ENCODE results near the gene VAMP5. TPM values are rescaled to one million over a fixed set of nuclear protein-coding genes. Genes with fewer than 3 reads are reported as not detected.

VAMP5 gene
- total and polyA plus RNA-seq, 2 donors (not counting 3 experiments of a cell fraction or from before 2014, with no cell fraction given): 186 to 624 TPM

DNA sequence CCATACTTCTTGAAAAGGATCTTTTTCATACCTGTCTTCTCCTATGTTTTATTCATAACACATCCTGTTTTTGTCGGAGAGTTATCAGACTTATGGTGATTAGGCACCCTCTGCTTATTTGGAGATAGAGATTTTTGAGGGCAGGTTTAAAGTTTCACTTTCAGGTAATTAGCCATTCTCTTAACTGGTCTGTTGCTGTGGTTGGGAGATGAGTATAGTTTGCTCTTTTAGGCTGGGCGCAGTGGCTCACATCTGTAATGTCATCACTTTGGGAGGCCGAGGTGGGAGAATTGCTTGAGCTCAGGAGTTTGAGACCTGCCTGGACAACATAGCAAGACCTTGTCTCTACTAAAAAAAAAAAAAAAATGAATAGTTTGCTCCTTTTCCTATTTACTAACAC lies 58.5 kb downstream of the VAMP5 start:
- CTCF ChIA-PET: interaction anchor here (1.3 to 3.4 kb wide), 2 partner anchors 65 to 173 kb away, joined by 3 to 14 read pairs; no protein-coding TSS in a partner anchor
- Histone ChIP-seq H3K27me3 (ENCODE audit: control insufficient read depth in 2 of 2, insufficient read depth in 2 of 2, low read length in 2 of 2) (no peaks in the 10 kb centered on the region), H3K9me3 (replicated peaks; ENCODE audit: control insufficient read depth, insufficient read depth, low read length) (no peaks in the 10 kb centered on the region), H3K4me3 (replicated peaks in 1 of 3; ENCODE audit: insufficient read depth in 1 of 3, low read depth in 1 of 3, low read length in 3 of 3) (no peak overlapping the region), H3K4me1 (ENCODE audit: control insufficient read depth, extremely low read depth, insufficient read depth, low read length) (no peaks in the 10 kb centered on the region), H3K79me2 (ENCODE audit: control insufficient read depth, insufficient read depth, low read length) (peaks cover 2% of the 10 kb centered on the region), H3K9ac (replicated peaks; ENCODE audit: extremely low read depth, insufficient read depth, low read length) (no peak overlapping the region), H4K20me1 (replicated peaks; ENCODE audit: control insufficient read depth, extremely low read depth, insufficient read depth, low read length) (no peaks in the 10 kb centered on the region), H3K9me1 (replicated peaks; ENCODE audit: control insufficient read depth, extremely low read depth, insufficient read depth, low read length) (no peaks in the 10 kb centered on the region), H3K36me3 (ENCODE audit: control insufficient read depth in 2 of 2, extremely low read depth in 1 of 2, insufficient read depth in 2 of 2, low read length in 2 of 2) (peaks cover 46 to 49% of the 10 kb centered on the region in 2 experiments), H3K27ac (ENCODE audit: insufficient read depth, low read depth, low read length) (no peak overlapping the region), H2AFZ (ENCODE audit: low read depth, low read length) (no peak overlapping the region), H3K4me2 (ENCODE audit: insufficient read depth, low read length) (no peak overlapping the region)
- POLR2A ChIA-PET: interaction anchor here (0.8 kb wide), 1 partner anchor 106 kb away, joined by 3 read pairs; no protein-coding TSS in a partner anchor
- no peak for TF ChIP-seq MYC (IDR thresholded peaks at IDR 0.05; ENCODE audit: low read depth, low read length)
- no peak for TF ChIP-seq POLR2AphosphoS5 (IDR thresholded peaks at IDR 0.05; ENCODE audit: insufficient read depth, low read depth, low read length)
- no peak for TF ChIP-seq JUN (IDR thresholded peaks at IDR 0.05; ENCODE audit: borderline replicate concordance, insufficient read depth, insufficient read length, low read depth)
- no peak for TF ChIP-seq POLR2A (IDR thresholded peaks at IDR 0.05; ENCODE audit: low read depth, low read length)
- TF ChIP-seq FOS (IDR thresholded peaks at IDR 0.05; ENCODE audit: borderline replicate concordance, insufficient read depth, low read length): no peak
- no peak for TF ChIP-seq EZH2 (IDR thresholded peaks at IDR 0.05; ENCODE audit: borderline replicate concordance, low read depth, low read length, severe bottlenecking)
- TF ChIP-seq, protein P1, sequence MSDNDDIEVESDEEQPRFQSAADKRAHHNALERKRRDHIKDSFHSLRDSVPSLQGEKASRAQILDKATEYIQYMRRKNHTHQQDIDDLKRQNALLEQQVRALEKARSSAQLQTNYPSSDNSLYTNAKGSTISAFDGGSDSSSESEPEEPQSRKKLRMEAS (IDR thresholded peaks at IDR 0.05; ENCODE audit: insufficient read depth, insufficient read length): no peak
- TF ChIP-seq GATA2 (IDR thresholded peaks at IDR 0.05; ENCODE audit: insufficient read depth, insufficient read length, low read depth, low read length): no peak
- TF ChIP-seq, protein P2, sequence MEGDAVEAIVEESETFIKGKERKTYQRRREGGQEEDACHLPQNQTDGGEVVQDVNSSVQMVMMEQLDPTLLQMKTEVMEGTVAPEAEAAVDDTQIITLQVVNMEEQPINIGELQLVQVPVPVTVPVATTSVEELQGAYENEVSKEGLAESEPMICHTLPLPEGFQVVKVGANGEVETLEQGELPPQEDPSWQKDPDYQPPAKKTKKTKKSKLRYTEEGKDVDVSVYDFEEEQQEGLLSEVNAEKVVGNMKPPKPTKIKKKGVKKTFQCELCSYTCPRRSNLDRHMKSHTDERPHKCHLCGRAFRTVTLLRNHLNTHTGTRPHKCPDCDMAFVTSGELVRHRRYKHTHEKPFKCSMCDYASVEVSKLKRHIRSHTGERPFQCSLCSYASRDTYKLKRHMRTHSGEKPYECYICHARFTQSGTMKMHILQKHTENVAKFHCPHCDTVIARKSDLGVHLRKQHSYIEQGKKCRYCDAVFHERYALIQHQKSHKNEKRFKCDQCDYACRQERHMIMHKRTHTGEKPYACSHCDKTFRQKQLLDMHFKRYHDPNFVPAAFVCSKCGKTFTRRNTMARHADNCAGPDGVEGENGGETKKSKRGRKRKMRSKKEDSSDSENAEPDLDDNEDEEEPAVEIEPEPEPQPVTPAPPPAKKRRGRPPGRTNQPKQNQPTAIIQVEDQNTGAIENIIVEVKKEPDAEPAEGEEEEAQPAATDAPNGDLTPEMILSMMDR (IDR thresholded peaks at IDR 0.05; ENCODE audit: extremely low read depth in 1 of 2, insufficient read depth in 1 of 2, low read depth in 1 of 2, low read length in 2 of 2): no peak
- FAIRE-seq (no peak), DNase-seq (ENCODE audit: low read depth, low spot score) (no peak)
- intact Hi-C loops (cut with micrococcal nuclease): loop anchor here (10.0 kb wide), 1 partner anchor 482 kb away; no protein-coding TSS in a partner anchor
- no TSS peak for BruUV-seq (replicated peaks)
- dilution Hi-C loops (cut with MboI; ENCODE audit: extremely low pct_ligation_motif_present, low sequenced_read_pairs): no loop called here

Small RNA genes within 50 kb of the gene (small RNA-seq; reads per million reads assigned to genes)
- gene RN7SL126P (ENCODE audit: insufficient read depth, insufficient read length, low read depth, low replicate concordance): not detected

Other genes starting within 250 kb of the VAMP5 start
- gene RETSAT, start 229.9 kb upstream of the VAMP5 start, total RNA-seq: 49.9 and 59.1 TPM in 2 replicates
- gene RETSAT, start 229.9 kb upstream of the VAMP5 start, polyA plus RNA-seq: 41.6 and 43.8 TPM in 2 replicates
- gene ELMOD3, start 229.7 kb upstream of the VAMP5 start, total RNA-seq: 12.3 and 18.5 TPM in 2 replicates
- 22.0 and 22.4 TPM in 2 replicates for gene ELMOD3, start 229.7 kb upstream of the VAMP5 start, polyA plus RNA-seq
- gene CAPG, start 174.1 kb upstream of the VAMP5 start, total RNA-seq: 103 and 115 TPM in 2 replicates
- gene CAPG, start 174.1 kb upstream of the VAMP5 start, polyA plus RNA-seq: 104 and 107 TPM in 2 replicates
- gene SH2D6, start 165.7 kb upstream of the VAMP5 start, total RNA-seq: 0.39 and 0.53 TPM in 2 replicates
- gene SH2D6, start 165.7 kb upstream of the VAMP5 start, polyA plus RNA-seq: not detected in 2 replicates
- gene MAT2A, start 45.3 kb upstream of the VAMP5 start, total RNA-seq: 236 and 257 TPM in 2 replicates
- gene MAT2A, start 45.3 kb upstream of the VAMP5 start, polyA plus RNA-seq: 151 and 172 TPM in 2 replicates
- gene GGCX, start 22.9 kb upstream of the VAMP5 start, total RNA-seq: 44.5 and 48.0 TPM in 2 replicates
- 58.9 and 62.7 TPM in 2 replicates for gene GGCX, start 22.9 kb upstream of the VAMP5 start, polyA plus RNA-seq
- 35.8 and 39.0 TPM in 2 replicates for gene VAMP8, start 6.8 kb upstream of the VAMP5 start, total RNA-seq
- gene VAMP8, start 6.8 kb upstream of the VAMP5 start, polyA plus RNA-seq: 68.7 and 73.1 TPM in 2 replicates
- 133 and 142 TPM in 2 replicates for gene RNF181, start 11.3 kb downstream of the VAMP5 start, total RNA-seq
- gene RNF181, start 11.3 kb downstream of the VAMP5 start, polyA plus RNA-seq: 629 and 643 TPM in 2 replicates
- gene TMEM150A, start 18.3 kb downstream of the VAMP5 start, total RNA-seq: 14.6 and 17.7 TPM in 2 replicates
- gene TMEM150A, start 18.3 kb downstream of the VAMP5 start, polyA plus RNA-seq: 35.7 and 44.9 TPM in 2 replicates
- 23.0 and 27.4 TPM in 2 replicates for gene C2orf68, start 27.6 kb downstream of the VAMP5 start, total RNA-seq
- 17.4 and 20.9 TPM in 2 replicates for gene C2orf68, start 27.6 kb downstream of the VAMP5 start, polyA plus RNA-seq
- 58.3 and 64.5 TPM in 2 replicates for gene USP39, start 31.8 kb downstream of the VAMP5 start, total RNA-seq
- 57.8 TPM in 2 replicates for gene USP39, start 31.8 kb downstream of the VAMP5 start, polyA plus RNA-seq
- gene SFTPB, start 83.8 kb downstream of the VAMP5 start, total RNA-seq: not detected in 2 replicates
- not detected in 2 replicates for gene SFTPB, start 83.8 kb downstream of the VAMP5 start, polyA plus RNA-seq
- not detected in 2 replicates for gene GNLY, start 109.9 kb downstream of the VAMP5 start, total RNA-seq
- not detected in 2 replicates for gene GNLY, start 109.9 kb downstream of the VAMP5 start, polyA plus RNA-seq
- gene ATOH8, start 169.6 kb downstream of the VAMP5 start, total RNA-seq: 12.7 and 12.8 TPM in 2 replicates
- 10.3 and 13.8 TPM in 2 replicates for gene ATOH8, start 169.6 kb downstream of the VAMP5 start, polyA plus RNA-seq